ENCODE data around the gene CACNA1A.

GRCh38 chr19:13417054-13417453, 89.2 kb downstream of the CACNA1A start:
- no peak for TF ChIP-seq CTCF (optimal IDR thresholded peaks at IDR 0.05 in 1 of 3, IDR thresholded peaks at IDR 0.05 in 1 of 3, conservative IDR thresholded peaks at IDR 0.05 in 1 of 3; ENCODE audit: extremely low read depth in 1 of 3, insufficient read depth in 2 of 3, low read length in 3 of 3)
- TF ChIP-seq EZH2 (IDR thresholded peaks at IDR 0.05; ENCODE audit: low read length): no peak

Measured in keratinocyte (primary cell).